HUDEP-2 (cell line): ENCODE measurements around the gene SEMA6C.
A peak's percentile ranks its signal among the peaks of the same experiment; 100 is the strongest.

ENCODE experiments used
- DNase-seq, 76 experiments: peaks; one replicate each; lab custom pipeline; 2025; ENCODE audit not compliant: unreplicated experiment in 76 of 76; lab: John Stamatoyannopoulos, UW

Gene SEMA6C

DNA sequence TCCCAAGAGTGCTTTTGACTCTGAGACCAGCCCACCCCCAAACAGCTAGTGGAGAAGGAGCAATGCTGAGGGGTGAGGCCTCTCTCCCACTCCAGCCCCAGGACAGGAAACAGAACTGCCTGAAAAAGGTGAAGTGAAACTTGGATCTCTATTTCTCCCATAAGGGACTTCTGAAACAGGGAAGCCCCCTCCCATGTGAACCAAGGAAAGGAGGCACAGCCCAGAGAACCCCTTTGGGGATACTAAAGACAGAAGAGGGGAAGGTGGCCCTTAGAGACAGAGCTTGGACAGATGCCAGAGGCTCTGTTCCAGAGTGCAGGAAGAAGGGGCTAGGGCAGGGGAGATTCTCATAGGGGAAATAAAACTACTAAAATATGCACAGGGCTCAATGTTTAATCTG, 12.9 kb upstream of the SEMA6C start:
- no peak for DNase-seq

GRCh38 chr1:151158751-151159251, 12.4 kb upstream of the SEMA6C start:
- DNase-seq, result no peak

GRCh38 chr1:151158326-151158725, 11.9 kb upstream of the SEMA6C start:
- no peak for DNase-seq

DNA sequence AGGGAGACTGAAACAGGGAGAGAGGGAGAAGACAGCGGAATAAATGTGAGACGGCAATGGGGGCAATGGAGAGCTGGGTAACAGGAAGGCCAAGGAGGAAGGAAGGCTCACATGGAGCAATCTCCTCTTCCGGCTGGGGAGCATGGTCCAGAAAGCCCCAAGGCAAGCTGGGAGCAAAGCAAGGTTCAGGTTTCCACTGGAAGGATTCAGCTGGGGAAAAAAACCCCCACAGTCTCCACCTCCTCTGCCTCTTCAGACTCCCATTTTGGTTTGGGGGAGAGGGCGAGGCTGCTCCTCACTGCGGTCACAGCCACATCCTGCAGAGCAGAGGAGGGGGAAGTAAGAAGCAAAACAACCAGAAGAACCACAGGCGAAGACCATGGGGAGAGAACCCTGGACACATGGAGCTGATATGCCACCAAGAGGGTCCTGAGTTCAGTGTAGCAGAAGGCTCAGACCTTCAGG, 10.7 kb upstream of the SEMA6C start:
- no peak for DNase-seq

DNA sequence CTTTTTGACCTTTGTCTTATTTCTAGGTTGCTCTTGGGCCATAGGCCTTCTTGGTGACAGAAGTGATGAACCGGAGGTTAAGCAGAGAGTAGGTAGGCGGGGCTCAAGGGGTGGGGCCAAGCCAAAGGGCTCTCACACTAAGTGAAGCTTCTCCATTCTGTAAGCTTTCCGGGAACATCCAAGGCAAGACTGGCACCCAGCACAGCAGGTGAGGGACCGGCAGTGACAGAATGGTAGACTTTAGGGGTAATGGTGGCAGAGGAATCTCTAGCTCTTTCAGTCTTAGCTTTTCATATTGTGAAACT, 10.0 kb upstream of the SEMA6C start, which contains the start of gene TNFAIP8L2:
Gene TNFAIP8L2 (plus strand): TSS at position 135 of the 305 bp plus-strand sequence. CDS start 2,049 bp downstream, outside the sequence.
- DNase-seq, result peak in 30 of 76 experiments; percentile 5 to 61 (median 18)

GRCh38 chr1:151147665-151148064, 1.2 kb upstream of the SEMA6C start:
- peak in 10 of 76 experiments; percentile 5 to 28 (median 13) for DNase-seq

- no peak for DNase-seq
Observed at GRCh38 chr1:151147132-151147503, 687 bp upstream of the SEMA6C start.

DNA sequence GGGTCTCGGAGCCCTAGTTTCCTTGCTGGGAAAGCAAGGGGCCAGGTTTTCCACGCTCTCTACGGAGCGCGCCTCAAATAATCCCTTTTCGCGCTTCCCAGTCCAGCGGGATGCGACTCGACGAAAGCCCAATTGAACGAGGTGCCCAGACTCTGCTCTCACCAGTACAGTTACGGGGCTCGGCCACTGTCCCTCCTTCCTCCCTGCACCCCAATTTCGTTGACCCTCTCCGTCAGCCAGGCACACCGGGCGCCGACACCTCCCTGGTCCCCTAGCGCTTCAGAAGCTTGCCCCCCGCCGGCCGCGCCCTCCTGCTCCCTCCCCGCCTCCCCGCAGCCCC, 389 bp downstream of the SEMA6C start:
- DNase-seq, result no peak

GRCh38 chr1:151145304-151146071, 943 bp downstream of the SEMA6C start:
- DNase-seq, result peak in 1 of 76 experiments; percentile 9

DNA sequence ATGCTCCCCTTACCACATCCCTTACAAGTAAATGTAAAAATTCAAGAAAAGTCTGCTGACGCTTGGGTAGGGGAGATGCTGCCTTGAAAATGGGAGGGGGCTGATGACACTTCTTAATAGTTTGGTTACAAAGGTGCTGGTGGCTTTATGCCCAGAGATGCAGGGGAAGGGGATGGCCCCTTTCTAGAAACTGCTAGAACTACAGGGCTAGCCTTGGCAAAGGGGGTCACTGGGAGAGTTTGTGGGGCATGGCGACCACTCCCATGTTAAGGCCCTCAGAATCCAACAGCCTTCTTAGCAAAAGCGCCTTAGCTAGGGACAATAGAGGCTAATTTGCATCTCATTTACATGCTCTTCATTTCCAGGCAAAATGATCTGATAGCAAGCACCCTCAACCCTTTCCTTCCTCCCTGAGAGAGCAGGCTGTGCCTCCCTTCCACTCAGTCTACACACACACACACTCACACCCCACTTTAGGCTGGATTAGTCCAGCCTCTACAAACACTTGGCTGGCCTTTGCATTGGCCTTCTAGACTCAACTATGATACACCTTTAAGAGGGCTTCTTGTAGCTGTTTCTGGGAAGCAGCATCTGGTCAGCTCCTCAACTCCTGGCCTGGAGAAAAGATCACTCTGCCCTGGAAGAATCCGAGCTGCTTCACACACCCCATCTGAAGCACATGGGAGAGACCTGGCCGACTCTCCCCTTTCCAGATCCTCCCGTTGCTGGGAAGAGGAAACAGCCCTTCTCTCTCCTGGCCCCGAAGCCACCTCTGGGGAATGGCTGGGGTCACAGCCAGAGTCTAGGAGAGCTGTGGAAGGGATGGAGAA, 1.7 kb downstream of the SEMA6C start:
- peak in 2 of 76 experiments; percentile 2 to 14 for DNase-seq

DNA sequence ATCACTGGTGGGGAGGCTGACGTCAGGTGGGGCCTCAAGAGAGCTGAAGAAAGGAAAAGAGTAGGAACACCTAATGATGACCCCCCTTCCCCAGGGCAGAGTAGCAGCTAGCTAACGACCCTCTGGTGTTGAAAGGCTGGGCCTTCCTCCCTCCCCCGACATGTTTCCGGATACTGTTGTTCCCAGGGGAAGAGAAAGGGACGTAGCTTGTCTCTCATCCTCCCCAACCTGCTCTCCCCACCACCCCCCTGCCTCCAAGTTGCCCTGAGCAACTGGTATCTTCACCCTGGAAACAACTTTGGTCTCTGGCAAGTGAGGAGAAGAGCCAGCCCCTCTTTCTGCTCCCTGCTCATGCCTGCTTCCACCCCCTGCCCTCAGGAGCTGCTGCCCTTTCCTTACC, 2.4 kb downstream of the SEMA6C start:
- DNase-seq, result no peak

DNA sequence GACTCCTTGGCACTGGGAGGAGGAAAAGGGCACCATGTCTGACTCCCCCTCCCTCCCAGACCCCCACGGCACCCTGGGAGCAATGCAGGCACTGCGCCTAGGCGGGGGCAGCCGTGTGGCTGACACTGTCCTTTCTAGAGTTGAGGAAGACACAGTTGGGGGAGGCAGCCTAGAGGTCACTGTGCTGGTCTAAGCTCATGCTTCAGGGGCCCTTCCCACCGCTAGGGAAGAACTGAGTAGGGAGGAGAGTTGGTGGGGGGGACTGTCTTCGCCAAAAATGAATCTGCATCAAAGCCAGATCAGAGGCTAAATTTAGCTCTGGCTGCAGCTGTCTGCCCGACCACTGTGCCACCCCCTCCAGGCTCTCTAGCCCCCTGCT, 3.4 kb downstream of the SEMA6C start:
- no peak for DNase-seq

DNA sequence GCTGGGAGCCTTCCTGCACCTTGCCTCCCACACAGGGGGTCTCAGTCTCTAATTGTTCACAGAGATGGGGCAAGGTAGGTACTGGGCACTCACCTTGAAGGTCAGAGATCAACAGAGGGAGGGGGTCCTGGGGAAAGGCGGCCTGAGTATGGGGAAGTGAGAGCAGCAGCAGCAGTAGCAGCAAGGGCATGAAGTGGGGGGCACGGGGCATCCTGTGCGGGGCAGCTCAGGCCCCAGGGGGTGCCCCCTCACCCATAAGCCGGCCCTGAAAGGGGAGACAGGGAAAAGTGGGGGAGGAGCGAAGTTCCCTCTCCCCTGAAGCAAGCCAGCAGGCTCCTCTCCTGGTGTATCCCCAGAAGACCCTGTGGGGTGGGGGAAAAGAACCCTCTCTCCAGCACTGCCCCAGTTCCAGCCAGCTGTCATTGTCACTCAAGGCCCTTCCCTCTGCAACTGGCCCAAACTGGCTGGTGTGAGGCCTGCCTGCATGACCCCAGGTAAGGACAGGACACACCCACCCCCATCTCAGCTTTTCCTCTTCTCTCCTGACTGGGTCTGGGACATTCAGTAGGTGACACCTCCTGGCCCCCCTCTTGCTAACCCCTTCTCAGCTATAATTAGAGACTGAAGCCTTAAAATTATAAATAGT, 3.9 kb downstream of the SEMA6C start:
- DNase-seq, result no peak

GRCh38 chr1:151137789-151138188, 8.6 kb downstream of the SEMA6C start:
- DNase-seq, result no peak

DNA sequence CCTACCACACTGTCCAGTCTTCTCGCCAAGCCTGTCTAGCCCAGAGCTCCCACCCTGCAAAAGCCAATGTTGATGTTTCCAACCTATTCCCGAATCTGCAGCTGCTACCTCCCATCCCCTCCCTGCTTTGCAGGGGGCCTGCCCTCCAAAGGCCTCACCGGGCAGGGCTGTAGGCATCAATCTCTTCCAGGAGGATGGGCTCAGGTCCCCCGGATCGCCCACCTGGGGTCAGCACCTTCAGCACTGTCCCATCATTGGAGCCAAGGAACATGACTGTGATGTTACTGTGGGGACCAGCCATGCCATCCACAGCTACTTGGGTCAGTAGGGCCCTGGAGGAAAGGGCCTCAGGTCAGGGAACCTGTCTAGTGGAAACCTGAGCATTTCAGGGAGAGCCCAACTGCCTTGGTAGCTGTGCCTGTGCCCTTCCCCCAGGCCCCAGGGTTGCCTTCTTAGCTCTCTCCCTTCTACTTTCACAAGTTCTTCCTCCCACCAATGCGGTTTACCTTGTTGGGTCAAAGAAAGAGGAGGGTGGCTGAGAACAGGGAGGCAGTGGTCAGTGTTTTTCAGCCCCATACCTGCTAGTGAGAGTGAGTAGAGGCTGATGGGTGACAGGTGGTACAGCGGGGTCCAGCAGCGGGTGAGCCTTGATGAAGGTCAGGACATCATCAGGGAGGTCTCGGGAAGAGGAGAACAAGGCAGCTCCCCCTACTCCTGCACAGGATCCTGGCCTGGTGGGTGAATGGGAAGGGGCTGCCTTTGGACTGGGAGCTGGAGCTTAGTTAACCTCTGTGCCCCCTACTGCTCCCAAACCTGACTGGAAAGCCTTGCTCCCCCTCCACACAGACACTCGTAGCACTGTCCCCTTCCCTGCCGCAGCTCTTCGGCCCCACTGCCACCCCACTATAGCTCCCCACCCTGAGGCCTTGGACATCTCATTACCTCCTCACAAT, 10.7 kb downstream of the SEMA6C start:
- DNase-seq, result no peak

GRCh38 chr1:151134991-151135390, 11.4 kb downstream of the SEMA6C start:
- no peak for DNase-seq

DNA sequence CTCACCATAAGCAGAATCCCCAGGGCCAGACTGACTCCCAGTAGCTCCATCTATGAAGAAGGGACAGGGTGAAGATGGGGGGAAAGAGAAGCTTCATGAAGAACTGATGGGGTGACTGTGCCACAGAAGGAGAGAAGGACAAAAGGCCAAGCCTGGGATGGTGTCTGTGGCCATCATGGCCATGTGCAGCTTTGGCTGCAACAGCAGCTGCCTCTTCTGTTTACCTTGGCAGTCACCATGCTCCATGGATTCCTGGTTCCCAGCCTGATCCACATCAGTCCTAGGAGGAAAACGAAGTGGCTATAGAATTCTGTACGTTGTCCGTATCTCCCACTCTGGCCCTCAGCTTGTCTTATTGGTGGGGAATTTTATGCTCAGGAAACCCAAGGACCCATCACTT, 12.0 kb downstream of the SEMA6C start:
- DNase-seq, result no peak

DNA sequence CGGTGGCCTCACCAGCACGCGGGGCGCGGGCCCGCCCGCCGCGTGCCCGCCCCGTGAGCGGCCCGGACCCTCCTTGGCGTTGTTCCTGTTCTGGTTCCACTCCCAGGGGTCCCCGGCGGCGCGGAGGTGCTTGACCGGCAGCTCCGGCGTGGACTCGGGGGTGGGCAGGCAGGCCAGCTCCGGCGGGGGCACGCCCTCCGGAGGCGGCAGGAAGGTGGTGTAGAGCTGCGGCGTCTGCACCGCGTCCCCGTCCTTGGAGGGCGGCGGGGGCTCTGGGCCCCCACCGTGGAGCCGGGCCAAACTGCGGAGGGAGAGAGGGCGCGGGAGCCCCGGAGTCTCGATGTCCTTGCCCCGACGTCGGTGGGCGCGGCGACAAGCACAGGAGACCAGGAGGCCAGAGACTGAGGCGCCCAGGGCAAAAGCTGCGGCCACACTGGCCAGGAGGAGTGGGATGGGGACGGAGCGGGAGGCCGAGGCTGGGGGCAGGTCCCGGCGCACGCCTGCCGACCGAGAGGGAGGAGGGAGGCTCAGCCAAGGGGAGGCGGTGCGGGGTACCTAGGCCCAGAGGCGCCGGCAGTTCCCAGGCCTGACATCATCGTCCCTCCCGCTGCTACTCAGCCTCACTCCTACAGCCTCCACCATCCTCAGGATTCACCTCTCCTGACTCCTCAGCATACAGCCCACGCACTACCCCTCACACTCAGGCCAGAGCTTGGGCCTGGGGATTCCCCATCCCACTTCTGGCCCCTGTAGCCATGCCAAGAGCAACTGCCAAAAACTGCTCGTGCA, 13.2 kb downstream of the SEMA6C start:
- DNase-seq, result no peak

DNA sequence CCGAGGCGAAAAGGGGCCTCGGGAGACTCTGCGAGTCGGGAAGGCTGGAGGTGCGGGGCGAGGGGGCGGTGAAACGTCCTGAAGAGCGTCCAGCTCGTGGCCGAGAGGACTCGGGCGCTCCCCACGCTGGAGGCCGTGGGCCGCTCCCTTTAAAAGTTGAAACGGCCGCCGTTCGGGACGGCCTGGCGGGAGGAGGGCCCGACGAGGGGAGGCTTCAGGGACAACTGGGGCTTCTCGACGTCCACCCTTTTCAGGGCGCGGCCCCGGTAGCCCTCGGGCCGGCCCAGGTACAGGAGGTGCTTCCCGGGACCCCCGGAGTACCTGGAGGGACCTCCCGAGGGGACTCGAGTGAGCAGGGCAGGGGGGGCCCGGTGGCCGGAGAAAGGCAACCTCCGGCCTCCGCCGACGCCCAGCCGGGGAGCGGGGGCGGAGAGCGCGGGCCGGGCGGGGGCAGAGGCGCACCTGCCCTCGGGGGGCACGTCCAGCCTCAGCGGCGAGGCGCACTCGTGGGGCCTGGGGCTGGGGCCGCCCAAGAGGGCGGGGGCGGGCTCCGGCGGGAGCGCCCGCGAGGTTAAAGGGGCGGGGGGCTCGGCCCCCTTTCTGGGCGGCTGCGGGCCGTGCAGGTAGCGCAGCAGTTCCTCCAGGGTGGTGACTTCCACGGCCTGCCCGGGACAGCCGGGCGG, 14.0 kb downstream of the SEMA6C start:
- DNase-seq, result no peak
